Measurements from ENCODE around the gene CHN2.

Gene CHN2

DNA sequence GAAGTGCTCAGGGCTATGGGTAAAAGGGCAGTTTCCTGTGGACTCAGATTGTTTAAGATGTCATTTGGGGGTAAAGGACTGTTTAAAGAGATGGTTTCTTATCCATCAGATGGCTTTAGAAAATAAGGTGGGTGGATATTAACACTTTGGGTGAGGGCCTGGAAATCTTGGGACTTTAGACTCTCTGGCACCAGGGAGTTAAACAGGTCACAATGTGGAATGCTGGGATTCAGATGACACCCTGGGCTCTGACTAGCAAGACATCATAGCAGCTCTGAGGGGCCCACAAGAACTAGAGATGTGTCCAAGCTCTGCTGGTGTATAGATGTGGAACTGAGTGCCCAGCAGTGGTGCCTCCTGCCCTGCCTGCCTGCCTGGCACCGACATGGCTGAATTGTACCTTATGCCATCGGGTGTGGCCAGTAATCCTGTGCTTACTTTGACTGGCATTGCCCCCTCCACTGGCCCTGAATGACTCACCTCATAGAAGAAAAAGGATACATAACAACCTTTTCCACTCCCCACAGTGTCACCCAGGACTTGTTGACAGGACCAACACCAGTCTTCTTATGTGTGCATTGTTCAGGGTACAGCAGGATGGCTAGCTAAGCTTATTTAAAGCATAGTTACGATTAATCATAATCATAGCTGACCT, 269.1 kb downstream of the CHN2 start:
- no peak for DNase-seq (ENCODE audit: low read depth, low spot score)

DNA sequence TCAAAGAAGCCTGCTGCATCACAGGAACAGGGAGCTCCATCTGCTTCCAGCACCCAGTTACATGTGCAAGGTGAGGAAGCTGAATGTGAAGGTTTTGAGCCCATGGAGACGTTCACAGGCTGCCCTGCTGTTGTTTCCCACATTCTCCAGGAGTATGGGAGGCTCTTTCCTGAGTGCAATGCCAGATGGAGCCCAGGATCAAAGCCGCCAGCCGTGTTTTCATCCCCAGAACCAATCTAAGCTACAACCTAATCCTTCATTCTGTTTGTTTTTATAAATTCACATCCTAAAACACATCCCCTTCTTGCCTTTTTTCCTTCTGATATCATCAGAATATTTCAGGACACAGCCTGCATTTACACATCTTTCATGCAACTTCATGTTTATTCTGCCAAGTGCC, 270.2 kb downstream of the CHN2 start:
- DNase-seq (ENCODE audit: low read depth, low spot score) = no peak

DNA sequence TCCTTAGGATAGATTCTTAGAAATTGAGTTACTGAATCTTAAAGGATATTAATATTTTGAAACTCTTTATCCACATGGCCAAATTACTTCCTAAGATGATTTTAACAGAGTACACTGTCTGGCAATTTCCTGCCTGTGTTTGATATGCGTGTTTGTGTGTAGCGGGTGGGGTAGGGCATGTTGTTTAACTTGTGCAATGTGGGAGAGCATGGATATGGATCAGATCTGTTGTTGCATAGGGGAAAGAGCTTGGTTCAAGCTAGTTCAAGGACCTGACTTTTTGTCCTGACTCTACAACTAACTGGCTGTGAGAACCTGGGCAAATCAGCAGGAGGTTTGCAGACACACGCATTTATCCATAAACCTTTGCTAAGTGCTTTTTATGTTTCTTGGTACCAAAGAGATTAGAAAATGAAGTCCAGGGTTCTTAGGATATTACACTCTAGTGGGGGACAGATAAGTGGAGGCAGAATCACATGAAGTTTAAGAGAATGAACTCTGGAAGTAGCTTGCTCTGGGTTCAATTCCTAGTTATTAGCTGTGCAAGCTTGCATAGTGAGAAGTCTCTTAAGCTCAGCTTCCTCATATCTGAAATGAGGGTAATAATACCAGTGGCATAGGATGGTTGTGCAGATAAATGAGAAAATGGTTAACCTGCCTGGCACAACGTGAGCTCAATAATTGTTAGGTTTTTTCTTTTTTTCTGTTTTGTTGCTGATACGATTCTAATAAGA, 272.8 kb downstream of the CHN2 start:
- DNase-seq (ENCODE audit: low read depth, low spot score) = no peak

DNA sequence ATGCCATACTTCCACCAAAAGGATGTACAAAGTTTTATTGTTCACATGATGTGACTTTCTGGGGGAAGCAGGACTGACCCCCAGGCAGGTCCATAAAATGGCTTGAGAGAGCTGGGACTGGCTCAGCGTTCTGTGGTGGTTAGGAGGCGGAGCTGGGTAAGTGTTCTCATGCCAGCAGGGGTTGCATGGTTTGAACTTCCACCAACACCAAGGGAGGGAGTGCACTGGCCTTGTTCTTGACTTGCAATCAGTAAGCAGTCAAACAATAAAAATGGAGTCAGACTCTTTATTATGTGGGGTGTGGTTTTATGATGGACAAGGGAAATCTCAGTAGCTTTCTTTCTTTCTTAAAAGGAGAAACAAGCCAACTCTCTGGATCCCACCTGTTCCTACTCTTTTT, 273.6 kb downstream of the CHN2 start:
- DNase-seq (ENCODE audit: low read depth, low spot score) = no peak

DNA sequence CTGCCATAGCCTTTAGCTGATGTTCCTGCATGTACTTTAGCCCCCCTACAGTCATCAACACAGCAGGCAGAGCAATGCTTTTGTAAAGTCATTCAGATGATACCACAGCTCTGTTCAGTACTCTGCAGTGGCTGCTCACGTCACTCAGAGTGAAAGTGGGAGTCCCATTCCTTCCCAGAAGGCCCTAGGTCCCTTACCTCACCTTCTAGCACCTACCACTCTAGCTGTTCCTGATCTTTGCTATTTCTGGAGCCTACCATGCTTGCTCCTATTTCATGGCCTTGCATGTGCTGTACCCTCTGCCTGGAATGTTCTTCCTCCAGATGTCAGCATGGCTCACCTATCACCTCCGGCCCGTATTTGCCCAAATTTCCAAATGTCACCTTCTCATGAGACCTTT, 274.7 kb downstream of the CHN2 start:
- no peak for DNase-seq (ENCODE audit: low read depth, low spot score)

DNA sequence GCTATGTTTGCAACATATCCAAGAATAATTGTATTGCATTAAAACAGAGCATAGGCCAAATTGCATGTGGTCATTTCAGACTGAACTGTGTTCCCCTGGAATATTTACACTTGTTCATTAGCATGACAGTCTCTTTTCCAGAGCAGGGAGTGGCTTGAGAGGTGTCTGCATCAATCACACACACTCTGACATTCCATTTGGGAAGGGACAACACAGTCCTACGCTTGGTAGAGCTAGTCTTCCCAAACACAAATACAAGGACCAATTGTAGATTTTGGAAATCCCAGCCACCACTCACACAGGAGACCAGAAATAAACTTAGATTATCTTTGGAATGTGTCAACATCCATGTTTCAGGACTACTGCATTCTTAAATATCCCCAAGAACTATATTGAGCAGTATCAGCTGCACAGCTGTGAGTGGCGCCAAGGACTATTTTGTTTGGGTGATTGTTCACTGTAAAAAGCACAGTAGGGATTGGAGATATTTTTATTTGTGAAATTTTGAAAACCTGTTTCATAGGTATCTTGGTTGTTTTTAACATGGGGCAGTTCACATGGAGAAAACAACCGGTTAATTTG, 275.5 kb downstream of the CHN2 start:
- DNase-seq (ENCODE audit: low read depth, low spot score) = no peak

DNA sequence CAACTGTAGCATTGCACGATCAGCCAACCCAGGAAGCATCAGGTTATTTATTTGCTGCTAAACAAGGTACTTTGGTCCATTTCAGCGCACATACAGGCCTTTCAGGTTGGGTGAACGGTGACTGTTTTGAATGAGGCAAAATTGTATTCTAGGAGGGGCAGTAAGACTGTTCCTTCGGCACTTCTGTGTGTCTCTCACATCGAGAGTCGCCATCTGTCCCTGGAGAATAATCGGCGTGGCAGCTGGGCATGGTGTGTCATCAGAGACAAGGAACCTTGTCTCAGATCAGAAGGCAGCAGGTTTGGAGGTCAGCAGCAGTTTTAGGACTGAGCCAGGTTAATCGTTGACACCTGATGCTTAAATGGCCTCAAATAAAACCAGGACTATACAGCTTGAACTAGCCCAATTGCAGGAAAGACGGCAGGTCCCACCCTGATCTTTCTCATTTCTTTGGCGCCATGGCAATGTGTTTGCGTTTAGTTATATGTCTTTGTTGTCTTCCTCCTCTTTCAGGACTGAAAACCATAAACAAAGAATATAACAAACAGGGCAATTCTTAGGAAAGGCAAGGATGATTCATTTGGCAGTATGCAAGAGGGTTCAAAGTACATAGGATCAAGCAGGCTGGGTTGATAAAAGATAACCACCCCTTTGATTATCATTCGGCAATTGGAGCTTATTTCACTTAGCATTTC, 277.0 kb downstream of the CHN2 start:
- DNase-seq (ENCODE audit: low read depth, low spot score) = no peak

DNA sequence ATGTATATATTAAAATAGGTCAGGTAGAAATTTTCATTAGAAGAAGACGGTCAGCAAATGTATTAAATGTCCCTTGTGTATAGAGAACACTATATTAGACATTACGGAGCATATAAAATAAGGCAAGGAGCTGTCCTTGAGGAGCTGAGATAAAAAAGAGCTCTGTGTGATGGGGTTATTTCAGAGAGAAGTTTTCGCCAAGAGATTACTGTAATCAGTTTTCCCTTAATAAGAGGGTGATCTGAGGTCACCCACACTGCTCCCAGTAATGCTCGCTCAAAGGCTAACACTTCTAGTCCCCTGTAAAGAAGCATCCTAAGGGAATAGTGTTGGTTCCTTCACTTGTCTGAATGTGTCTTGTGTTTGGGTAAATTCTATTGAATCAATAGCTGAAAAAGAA, 282.3 kb downstream of the CHN2 start:
- no peak for DNase-seq (ENCODE audit: low read depth, low spot score)

DNA sequence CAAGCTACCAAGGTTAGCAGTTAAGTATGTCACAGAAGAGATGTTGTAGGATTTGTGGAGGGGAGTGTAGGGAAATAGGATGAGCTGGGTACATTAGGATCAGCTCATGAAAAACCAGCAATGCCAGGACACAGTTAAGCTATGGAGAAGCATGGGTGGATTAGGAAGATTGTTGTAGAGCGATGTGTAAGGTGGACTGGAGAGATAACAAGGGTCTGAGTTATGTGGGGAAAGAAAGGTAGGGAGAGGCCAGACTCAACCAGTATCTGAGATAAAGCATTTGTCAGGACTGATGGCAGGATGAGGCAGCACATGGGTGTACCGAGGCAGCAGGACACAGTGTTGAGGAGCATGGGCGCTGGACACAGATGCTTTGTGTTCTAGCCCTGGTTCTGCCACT, 283.7 kb downstream of the CHN2 start:
- DNase-seq (ENCODE audit: low read depth, low spot score) = peak; percentile 7

DNA sequence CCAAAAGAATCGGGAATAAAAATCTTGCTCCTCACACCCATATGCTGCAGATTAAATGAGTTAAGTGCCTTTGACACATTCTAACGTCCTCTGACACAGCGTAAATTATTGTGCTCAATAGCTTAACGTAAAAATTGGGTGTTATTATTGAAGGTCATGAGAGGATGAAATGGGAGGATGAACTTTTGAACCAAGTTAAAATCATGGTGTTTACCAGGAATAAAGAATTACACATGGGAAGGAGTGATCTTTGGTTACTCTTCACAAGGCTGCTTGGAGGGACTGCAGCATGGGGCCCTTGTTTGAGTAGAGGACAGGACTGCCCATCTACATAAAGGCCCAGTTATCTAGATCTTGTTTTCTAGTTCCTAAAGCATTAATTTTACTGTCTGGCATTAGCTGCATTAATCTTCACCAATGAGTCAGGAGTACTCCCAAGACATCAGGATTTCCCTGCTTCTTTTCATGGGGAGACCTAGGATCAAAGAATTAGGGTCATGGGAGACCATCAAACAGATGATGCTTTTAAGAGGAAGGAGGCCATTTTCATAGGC, 284.2 kb downstream of the CHN2 start:
- no peak for DNase-seq (ENCODE audit: low read depth, low spot score)

DNA sequence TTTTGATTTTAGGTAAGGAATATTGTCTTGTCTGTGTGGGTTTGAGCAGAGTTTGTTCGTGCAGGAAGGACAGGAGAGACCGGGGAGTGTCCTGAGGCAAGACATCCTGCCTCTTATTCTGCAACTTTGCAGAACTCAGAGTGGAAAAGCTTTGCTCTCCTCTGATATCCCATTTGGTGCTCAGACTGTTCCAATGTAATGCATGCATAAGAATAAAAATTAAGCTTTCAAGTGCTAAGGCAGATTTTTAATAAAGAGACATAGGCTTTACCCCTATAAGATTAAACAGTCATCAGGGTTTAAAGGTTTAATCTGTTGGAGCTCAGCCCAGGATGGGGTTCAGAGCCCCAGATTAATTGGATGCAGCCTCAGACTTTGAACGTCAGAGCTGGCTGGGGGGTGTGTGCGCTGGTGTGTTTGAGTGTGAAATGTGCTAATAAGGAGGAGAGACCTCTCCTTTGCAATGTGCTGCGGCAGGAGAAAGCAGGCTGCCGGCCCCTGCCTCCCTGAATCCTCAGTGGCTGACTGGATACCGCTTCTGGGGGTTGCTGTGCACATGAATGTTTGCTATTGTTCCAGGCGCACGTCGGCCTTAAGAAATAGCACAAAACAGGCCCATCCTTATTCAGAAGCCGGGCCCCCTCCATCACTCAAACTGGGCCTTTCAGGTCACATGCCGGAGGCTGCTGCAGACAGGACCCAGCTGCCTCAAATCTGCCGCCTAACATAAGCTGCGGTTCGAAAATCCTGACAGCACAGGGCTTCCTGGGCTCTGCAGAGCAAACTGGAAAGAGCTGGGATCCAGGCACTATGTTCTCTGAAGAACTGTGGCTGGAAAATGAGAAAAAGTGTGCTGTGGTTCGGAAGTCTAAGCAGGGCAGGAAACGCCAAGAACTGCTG, 285.0 kb downstream of the CHN2 start:
- no peak for DNase-seq (ENCODE audit: low read depth, low spot score)

DNA sequence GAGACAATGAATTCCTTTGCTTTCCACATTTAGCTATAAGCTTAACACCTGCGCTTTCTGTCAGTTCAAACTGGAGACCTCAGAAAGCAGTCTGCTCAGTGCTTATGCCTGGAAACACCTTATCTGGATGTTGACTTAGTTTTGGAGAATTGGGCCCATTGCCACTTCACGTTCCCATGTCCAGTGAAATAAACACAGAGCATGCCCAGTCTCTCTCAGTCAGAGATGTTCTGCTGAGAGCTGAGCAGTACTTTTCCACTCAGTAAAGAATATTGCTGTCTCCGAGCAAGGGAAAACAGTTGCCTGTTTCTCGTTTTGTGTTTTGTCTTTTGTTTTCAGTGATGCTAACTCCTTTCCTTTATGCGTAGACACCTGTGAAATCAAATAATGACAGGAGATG, 285.9 kb downstream of the CHN2 start:
- no peak for DNase-seq (ENCODE audit: low read depth, low spot score)

DNA sequence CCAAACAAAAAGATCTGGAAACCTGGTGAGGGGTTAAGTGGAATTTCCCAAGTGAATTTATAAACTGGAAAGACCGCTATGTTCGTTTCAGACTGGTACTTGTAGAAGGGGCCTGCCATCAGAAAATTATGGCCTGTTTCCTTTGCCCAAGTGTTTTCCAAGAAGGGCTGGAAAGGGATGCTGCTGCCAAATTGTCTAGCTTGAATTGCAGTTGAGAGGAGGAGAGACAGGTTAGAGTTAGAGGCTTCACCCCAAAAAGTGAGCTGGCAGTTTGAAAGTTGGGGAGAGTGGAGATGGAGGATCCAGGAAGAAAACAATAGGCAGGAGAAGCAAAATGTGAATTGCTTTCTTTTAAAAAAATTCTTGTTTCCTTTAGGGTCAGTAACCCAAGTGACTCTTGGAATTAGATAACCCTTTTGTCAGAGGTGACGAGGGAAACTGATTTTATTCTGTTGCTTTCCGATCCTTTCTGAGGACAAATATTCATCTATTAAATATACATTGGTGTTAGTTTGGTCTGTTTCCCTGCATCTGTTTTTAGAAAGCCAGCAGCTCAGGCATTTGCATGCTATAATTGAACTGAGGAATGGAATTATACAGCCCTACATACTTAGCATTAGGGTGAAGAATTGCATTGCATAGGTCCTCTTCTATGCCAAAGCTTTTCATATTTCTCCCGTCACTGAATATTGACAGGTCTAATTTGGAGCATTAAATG, 286.5 kb downstream of the CHN2 start:
- no peak for DNase-seq (ENCODE audit: low read depth, low spot score)

DNA sequence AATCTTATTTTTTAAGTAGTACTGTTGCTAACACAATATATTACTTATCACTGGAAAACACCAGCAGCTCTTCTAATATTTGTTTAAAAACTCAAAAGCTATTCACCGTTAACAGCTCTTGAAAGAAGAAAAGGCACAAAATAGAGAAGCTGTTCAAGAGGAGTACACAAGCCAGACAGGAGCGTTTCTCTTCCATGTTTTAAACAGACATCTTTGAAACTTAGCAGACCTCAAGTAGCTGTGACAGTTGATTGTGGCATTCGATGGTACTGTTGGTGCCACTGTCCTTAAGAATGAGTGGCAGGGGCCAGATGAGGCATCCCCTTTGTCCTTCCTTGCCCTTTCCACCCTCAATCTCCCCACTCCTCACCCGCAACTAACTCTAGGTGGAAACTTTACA, 287.5 kb downstream of the CHN2 start:
- no peak for DNase-seq (ENCODE audit: low read depth, low spot score)

DNA sequence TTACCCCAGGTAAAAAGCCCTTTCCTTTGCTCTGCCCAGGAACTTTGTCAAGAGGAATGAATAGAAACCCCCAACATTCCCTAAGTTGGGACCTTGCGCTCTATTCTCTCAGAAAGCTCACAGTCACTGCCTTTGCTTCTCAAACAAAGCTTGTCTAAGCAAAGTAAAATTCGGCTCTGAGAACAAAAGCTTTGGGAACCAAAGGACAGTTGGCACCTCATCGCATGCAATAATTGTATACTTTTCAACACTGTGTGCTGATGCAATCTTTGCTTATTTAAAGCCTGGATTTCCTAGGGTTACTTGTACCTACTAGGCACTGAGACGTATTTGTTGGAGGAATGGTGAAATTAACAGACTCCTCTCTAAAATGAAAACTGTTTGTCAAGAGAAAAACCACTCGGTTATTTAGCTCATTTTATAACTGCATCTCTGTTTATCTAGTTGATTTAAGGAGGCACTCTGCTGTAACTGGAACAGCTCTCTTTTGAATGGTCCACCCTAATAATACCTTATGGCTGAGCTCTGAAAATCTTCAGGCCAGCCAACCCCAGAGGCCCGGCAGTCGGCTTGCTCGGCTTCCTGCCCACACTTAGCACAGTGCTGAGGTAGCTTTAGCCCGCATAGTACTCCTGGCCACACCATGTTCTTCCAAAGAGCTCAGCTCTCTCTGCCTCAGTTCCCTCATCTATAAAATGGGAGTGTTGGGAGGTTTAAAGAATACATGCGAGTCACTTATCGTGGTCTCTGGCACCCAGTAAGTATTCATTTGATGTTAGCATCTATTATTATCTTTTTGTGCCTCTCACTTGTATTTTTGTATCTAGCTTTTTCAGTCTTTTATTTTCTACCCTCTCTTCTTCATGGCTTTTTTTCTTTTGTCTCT, 288.9 kb downstream of the CHN2 start:
- no peak for DNase-seq (ENCODE audit: low read depth, low spot score)

DNA sequence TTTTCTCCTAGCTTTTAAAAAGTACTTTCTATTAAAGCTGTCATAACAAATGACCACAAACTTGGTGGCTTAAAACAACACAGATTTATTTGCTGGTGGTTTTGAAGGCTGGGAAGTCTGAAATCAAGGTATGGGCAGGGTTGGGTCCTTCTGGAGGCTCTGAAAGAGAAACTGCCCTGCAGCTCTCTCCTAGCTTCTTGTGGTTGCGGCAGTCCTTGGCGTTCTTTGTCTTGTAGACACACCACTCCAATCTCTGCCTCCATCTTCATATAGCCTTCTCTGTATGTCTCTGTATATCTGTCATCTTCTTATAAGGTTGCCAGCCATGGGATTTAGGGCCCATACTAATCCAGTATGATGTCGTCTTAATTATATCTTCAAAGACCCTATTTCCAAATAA, 289.7 kb downstream of the CHN2 start:
- DNase-seq (ENCODE audit: low read depth, low spot score) = no peak

DNA sequence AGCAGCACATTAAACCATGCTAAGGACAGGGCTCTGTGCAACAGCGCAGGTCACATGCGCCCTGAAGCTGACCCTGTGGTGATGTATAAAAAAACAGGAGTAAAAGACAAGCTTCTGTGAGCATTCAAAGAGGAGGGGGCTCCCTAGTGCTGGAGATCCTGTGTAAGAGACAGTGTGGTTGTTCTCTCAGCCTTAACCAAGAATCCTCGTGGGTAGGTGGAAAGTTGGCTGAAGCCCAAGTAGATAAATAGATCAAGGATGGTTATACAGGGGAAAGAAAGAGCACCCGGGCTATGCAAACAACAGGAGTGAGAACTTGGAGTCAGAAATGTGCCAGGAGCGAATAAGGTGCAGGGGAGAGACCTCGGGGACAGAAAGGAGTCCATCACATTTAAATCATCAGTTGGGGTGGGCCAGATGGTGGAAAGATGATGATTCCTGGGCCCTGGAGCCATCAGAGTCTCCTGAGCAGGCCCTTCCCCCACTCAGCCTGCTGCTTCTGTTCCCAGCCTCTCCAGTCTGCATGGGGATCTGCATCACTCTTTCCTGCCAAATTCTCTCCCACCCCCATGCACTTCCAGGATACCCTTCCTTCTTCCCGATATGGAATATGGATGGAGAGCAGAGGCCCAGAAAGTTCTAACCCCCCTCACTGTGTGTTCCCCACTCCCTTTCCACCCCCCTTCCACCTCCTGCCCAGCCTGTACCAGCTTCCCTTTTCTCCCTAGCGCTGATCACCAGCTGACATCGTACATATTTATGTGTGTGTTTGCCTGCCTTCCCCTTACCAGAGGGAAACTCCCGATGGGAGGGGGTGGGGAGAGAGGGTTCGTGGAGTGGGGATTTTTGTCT, 291.0 kb downstream of the CHN2 start:
- DNase-seq (ENCODE audit: low read depth, low spot score) = no peak

DNA sequence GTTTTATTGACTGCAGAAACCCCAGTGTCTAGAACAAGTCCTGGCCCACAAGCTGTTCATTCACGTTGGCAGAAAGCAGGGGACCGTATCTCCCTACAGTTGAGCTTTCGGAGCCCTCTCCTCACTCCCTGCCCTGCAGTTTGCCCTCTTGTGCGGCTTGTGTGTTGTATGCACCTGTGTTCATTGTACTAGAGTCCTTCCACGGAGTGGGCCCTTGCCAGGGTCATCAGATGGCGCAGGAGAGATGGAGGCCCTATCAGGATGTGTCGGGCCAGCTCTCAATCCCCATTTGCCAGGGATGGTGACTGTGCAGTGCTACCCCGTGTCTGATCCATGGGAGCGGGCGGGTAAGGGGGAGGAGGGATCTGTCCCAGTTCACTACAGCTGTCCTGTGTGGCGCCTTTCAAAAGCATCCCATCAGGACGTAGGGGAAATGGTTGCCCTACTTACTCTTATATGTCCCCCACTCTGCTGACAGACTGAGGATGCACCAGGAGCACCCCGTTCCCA, 291.7 kb downstream of the CHN2 start:
- no peak for DNase-seq (ENCODE audit: low read depth, low spot score)
